Activated CD8-positive, alpha-beta T cell treated with anti-CD3 and anti-CD28 coated beads, Interleukin-2, amount 10 ng/mL, durations not matched to agents 7 days and 5 days (primary cell): ENCODE data around the gene LMO7. TPM values are rescaled to one million over a fixed set of nuclear protein-coding genes. Genes with fewer than 3 reads are reported as not detected.

Experiments
- ATAC-seq: fragments of 150-1000 bp; cut with Tn5 transposase; one replicate; pipeline ENCODE4 v1.10.0; 2021; ENCODE audit warnings: moderate library complexity
- CTCF ChIA-PET: fragments of 350-600 bp; sonication (Branson Sonifier 250); formaldehyde crosslinking; loops from one replicate; lab custom pipeline; 2021; ENCODE audit warnings: antibody characterized with exemption; lab: Charles Lee
- POLR2A ChIA-PET: fragments of 350-600 bp; sonication (Branson Sonifier 250); formaldehyde crosslinking; loops from one replicate; lab custom pipeline; 2021; ENCODE audit warnings: antibody characterized with exemption; lab: Charles Lee
- DNase-seq: peaks from one replicate; pipeline ENCODE4 v3.0.0-alpha.2; 2020
- H3K27ac Mint-ChIP-seq: one replicate; pipeline ENCODE4 v1.8.0; 2021; ENCODE audit warnings: mild to moderate bottlenecking, mixed read lengths
- H3K27me3 Mint-ChIP-seq: one replicate; pipeline ENCODE4 v1.8.0; 2021; ENCODE audit warnings: low read depth, mixed read lengths
- H3K36me3 Mint-ChIP-seq: one replicate; pipeline ENCODE4 v1.8.0; 2021; ENCODE audit warnings: low read depth, mixed read lengths
- H3K4me1 Mint-ChIP-seq: one replicate; pipeline ENCODE4 v1.8.0; 2021; ENCODE audit warnings: low read depth, mixed read lengths
- H3K4me3 Mint-ChIP-seq: one replicate; pipeline ENCODE4 v1.8.0; 2021; ENCODE audit warnings: mild to moderate bottlenecking, mixed read lengths
- H3K9me3 Mint-ChIP-seq: one replicate; pipeline ENCODE4 v1.8.0; 2022; ENCODE audit warnings: mixed read lengths; ENCODE audit not compliant: insufficient read depth
- total RNA-seq, 2 experiments: library from RNA; stranded (reverse); gene quantifications; one replicate each; pipeline ENCODE4 v1.2.3, GENCODE V29; 2021

LMO7 gene
- total RNA-seq, 2 experiments from 2014 or later, result 12.5 to 13.8 TPM

GRCh38 chr13:75748874-75749273 lies 112.7 kb downstream of the LMO7 start:
- ATAC-seq (no peak), DNase-seq (no peak)
- no peak overlapping the region for H3K4me3 Mint-ChIP-seq
- ChIA-PET CTCF (interaction anchor here (1.1 to 2.2 kb wide), 2 partner anchors 9 to 11 kb away, joined by 4 read pairs; no protein-coding TSS in a partner anchor), POLR2A (no interaction called here)
- H3K9me3 Mint-ChIP-seq, result peaks cover 7% of the 10 kb centered on the region
- no peaks in the 10 kb centered on the region for H3K27me3 Mint-ChIP-seq
- peaks cover 6% of the 10 kb centered on the region for H3K36me3 Mint-ChIP-seq
- H3K27ac Mint-ChIP-seq, result no peak overlapping the region
- H3K4me1 Mint-ChIP-seq, result no peaks in the 10 kb centered on the region

DNA sequence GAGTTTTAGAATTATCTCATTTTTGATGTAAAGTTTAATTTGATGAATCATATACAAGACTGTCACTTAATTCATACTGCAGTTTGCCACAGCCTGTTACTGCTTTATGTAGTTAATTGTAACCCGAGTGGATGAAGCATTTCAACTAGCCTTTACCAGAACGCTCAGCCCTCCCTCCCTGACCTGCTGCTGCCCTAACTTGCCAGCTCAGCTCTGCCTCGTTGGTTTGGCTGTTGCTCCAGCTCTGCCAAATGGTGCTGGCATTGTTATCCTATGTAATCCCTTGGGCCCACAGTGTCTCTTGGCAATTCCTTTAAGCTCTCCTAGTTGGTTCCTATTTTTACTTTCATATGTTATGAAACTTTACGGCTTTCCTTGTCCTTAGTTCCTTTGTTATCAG lies 113.3 kb downstream of the LMO7 start:
- ChIA-PET POLR2A (no interaction called here), CTCF (no interaction called here)
- H3K4me1 Mint-ChIP-seq, result no peaks in the 10 kb centered on the region
- peaks cover 10% of the 10 kb centered on the region for H3K36me3 Mint-ChIP-seq
- peaks cover 11% of the 10 kb centered on the region for H3K9me3 Mint-ChIP-seq
- no peak overlapping the region for H3K4me3 Mint-ChIP-seq
- no peak overlapping the region for H3K27ac Mint-ChIP-seq
- no peak for ATAC-seq
- no peak for DNase-seq
- H3K27me3 Mint-ChIP-seq, result no peaks in the 10 kb centered on the region

DNA sequence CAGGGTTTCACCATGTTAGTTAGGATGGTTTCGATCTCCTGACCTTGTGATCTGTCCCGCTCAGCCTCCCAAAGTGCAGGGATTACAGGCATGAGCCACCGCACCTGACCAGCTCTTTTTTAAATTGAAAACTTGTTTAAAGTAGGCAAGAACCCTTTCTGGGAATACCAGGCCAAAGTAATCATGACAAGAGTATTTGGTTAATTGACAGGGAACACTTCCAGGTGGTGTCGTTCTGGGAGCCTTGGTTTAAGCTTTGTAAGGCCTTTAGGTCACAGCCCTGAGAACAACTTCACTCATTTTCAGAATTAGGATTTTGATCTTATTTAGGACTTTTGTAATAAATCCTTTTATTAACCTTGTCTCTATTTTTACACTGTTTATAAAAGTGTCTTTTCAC lies 115.2 kb downstream of the LMO7 start:
- no peak for ATAC-seq
- Mint-ChIP-seq H3K9me3 (peaks cover 11% of the 10 kb centered on the region), H3K27ac (no peak overlapping the region), H3K4me1 (peaks cover 8% of the 10 kb centered on the region), H3K27me3 (no peaks in the 10 kb centered on the region), H3K4me3 (no peak overlapping the region), H3K36me3 (peaks cover 18% of the 10 kb centered on the region)
- ChIA-PET POLR2A (no interaction called here), CTCF (interaction anchor here (0.8 to 1.0 kb wide), 2 partner anchors 10 to 118 kb away, joined by 3 to 4 read pairs; no protein-coding TSS in a partner anchor)
- DNase-seq, result no peak

DNA sequence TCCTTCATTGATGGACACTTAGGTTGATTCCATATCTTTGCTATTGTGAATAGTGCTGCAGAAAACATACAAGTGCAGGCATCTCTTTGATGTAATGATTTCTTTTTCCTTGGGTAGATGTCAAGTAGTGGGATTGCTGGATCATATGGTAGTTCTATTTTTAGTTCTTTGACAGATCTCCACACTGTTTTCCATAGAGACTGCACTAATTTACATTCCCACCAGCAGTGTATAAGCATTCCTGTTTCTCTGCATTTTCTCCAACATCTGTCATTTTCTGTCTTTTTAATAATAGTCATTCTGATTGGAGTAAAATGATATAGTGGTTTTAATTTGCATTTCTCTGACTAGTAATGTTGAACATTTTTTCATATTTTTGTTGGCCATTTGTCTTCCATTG lies 116.7 kb downstream of the LMO7 start:
- ChIA-PET CTCF (no interaction called here), POLR2A (no interaction called here)
- no peaks in the 10 kb centered on the region for H3K27me3 Mint-ChIP-seq
- H3K27ac Mint-ChIP-seq, result no peak overlapping the region
- peaks cover 22% of the 10 kb centered on the region for H3K36me3 Mint-ChIP-seq
- ATAC-seq (no peak), DNase-seq (no peak)
- H3K4me1 Mint-ChIP-seq, result peaks cover 22% of the 10 kb centered on the region
- H3K4me3 Mint-ChIP-seq, result no peak overlapping the region
- peaks cover 11% of the 10 kb centered on the region for H3K9me3 Mint-ChIP-seq

DNA sequence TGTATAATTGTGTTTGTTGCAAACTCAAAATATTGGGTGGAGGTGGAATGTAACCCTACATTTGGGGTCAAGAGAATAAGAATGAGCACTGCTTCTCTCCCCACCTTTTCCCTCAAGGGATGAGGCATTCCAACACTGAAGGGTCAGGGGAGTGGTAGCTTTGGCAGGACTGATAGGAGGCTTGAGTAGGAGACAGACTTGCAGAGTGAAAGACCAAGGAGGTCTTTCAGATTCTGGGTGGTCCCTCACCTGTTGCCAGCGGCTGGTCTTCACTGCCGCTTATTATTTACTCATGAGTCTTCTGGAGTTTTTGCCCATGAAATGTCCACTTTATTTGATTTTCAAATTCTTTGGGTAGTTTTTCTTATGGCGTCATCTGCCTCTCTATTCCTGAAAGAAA lies 118.8 kb downstream of the LMO7 start:
- DNase-seq (no peak), ATAC-seq (no peak)
- no peaks in the 10 kb centered on the region for H3K27me3 Mint-ChIP-seq
- H3K4me1 Mint-ChIP-seq, result peaks cover 34% of the 10 kb centered on the region
- H3K27ac Mint-ChIP-seq, result no peak overlapping the region
- no peak overlapping the region for H3K4me3 Mint-ChIP-seq
- ChIA-PET POLR2A (no interaction called here), CTCF (no interaction called here)
- peaks cover 11% of the 10 kb centered on the region for H3K9me3 Mint-ChIP-seq
- H3K36me3 Mint-ChIP-seq, result peaks cover 22% of the 10 kb centered on the region

- H3K4me3 Mint-ChIP-seq, result no peak overlapping the region
- peaks cover 22% of the 10 kb centered on the region for H3K36me3 Mint-ChIP-seq
- POLR2A ChIA-PET, result no interaction called here
- DNase-seq, result no peak
- ATAC-seq, result no peak
- H3K4me1 Mint-ChIP-seq, result peaks cover 48% of the 10 kb centered on the region
- H3K9me3 Mint-ChIP-seq, result peaks cover 11% of the 10 kb centered on the region
- no peak overlapping the region for H3K27ac Mint-ChIP-seq
- CTCF ChIA-PET, result interaction anchor here (1.1 to 1.3 kb wide), 2 partner anchors 10 to 41 kb away, joined by 3 to 4 read pairs; no protein-coding TSS in a partner anchor
- no peaks in the 10 kb centered on the region for H3K27me3 Mint-ChIP-seq
These were observed 121.2 kb downstream of the LMO7 start for GRCh38 chr13:75757336-75757735.

DNA sequence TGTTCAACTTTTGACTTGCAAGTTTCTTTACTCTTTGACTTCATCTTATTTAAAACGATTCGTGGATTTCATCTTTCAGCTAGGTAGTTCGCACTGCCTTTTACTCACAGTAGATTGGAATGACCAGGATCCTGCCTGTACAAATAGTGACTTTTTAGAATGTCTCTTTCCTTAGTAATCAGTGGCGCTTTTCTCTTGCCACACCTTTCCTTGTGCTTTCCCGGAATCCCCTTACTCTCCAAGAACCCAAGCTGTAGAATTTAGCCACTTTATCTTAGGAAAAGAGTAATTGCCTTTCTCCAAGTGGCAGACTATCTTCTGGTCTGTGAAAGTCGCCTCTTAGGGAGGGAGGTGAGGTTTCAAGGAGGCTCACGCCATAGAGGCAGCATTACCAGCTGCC lies 123.4 kb downstream of the LMO7 start:
- no peak overlapping the region for H3K27ac Mint-ChIP-seq
- H3K4me3 Mint-ChIP-seq, result no peak overlapping the region
- H3K4me1 Mint-ChIP-seq, result peaks cover 60% of the 10 kb centered on the region
- DNase-seq (no peak), ATAC-seq (no peak)
- POLR2A ChIA-PET, result no interaction called here
- CTCF ChIA-PET, result interaction anchor here (1.1 to 5.7 kb wide), 10 partner anchors 9 to 1144 kb away, joined by 3 to 50 read pairs (median 4); no protein-coding TSS in a partner anchor
- no peaks in the 10 kb centered on the region for H3K27me3 Mint-ChIP-seq
- no peaks in the 10 kb centered on the region for H3K9me3 Mint-ChIP-seq
- peaks cover 17% of the 10 kb centered on the region for H3K36me3 Mint-ChIP-seq

DNA sequence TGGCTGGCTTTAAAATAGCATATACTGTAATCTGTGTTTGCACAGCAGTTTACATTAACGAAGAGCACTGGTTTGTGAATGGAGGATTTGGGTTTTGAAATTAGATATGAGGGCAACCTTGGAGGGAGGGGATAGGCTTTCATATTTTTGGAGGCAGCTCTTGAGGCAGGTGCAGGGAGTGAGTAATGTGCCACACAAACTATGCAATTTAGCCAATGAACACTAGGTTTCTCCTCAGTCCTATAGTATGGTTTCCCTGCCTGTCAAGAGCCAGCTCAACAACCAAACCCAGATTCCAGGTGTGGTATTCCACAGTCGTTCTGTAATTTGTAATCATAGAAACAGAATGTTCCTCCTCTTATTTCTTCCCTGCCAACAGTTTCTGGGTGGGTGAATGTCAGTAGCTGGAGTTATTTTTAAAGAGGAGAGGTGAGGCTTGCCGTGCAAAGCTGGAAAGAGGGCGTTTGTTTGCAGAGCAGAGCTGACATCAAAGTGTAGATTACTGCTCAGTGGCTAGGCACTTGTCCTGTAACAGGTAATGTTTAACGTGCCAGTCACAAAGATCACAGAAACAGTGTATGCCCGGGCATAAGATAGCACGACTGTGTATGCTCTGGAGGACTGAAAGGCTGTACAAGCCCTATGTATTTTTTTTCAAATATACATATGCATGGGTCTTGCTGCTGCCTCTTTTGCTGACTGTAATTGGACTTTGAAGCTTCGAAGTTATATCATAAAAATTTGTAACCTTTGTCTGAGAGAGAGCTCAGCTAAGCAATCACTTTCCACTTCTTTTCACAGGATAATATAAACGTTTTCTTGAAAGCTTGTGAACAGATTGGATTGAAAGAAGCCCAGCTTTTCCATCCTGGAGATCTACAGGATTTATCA lies 124.2 kb downstream of the LMO7 start:
- no peaks in the 10 kb centered on the region for H3K27me3 Mint-ChIP-seq
- ATAC-seq (peak; percentile 67), DNase-seq (peak; percentile 34)
- peak overlapping the region; percentile 77 for H3K27ac Mint-ChIP-seq
- POLR2A ChIA-PET, result interaction anchor here (0.9 to 1.5 kb wide), 2 partner anchors 22 to 43 kb away, joined by 4 read pairs; no protein-coding TSS in a partner anchor
- CTCF ChIA-PET, result interaction anchor here (0.5 to 5.7 kb wide), 22 partner anchors 8 to 1565 kb away, joined by 3 to 50 read pairs (median 4); partner anchors contain the start of gene TBC1D4
- peak overlapping the region; percentile 56 for H3K4me3 Mint-ChIP-seq
- peaks cover 16% of the 10 kb centered on the region for H3K36me3 Mint-ChIP-seq
- no peaks in the 10 kb centered on the region for H3K9me3 Mint-ChIP-seq
- H3K4me1 Mint-ChIP-seq, result peaks cover 61% of the 10 kb centered on the region

- Mint-ChIP-seq H3K4me1 (peaks cover 63% of the 10 kb centered on the region), H3K4me3 (peak overlapping the region; percentile 73), H3K9me3 (peaks cover 2% of the 10 kb centered on the region), H3K36me3 (peaks cover 20% of the 10 kb centered on the region), H3K27ac (peak overlapping the region; percentile 88), H3K27me3 (no peaks in the 10 kb centered on the region)
- CTCF ChIA-PET, result interaction anchor here (0.7 to 5.7 kb wide), 18 partner anchors 10 to 1564 kb away, joined by 3 to 50 read pairs (median 4); partner anchors contain the start of gene TBC1D4
- ATAC-seq (no peak), DNase-seq (no peak)
- POLR2A ChIA-PET, result interaction anchor here (0.6 to 1.6 kb wide), 5 partner anchors 22 to 1231 kb away, joined by 3 to 7 read pairs (median 3); partner anchors contain the start of gene CLN5
These were observed 125.2 kb downstream of the LMO7 start for GRCh38 chr13:75761369-75761768.

GRCh38 chr13:75762076-75762937 lies 126.2 kb downstream of the LMO7 start:
- H3K27ac Mint-ChIP-seq, result peak overlapping the region; percentile 88

DNA sequence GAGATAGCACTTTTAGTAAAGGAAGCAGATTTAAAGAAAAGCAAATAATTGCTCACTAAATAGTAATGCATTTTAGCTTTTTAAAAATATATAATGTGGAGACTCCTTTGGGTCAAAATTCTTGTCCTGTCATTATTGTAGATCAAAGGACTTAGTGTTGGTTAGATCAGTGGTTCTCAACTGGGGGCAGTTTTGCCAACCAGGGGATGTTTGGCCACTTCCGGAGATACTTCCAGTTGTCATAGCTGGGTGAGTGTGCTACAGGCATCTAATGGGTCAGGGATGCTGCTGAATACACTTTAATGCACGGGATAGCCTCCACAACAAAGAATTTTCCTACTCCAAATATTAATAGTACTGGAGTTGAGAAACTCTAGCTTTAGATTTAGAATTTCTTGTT lies 126.8 kb downstream of the LMO7 start:
- peaks cover 20% of the 10 kb centered on the region for H3K36me3 Mint-ChIP-seq
- peaks cover 3% of the 10 kb centered on the region for H3K9me3 Mint-ChIP-seq
- CTCF ChIA-PET, result interaction anchor here (5.7 kb wide), 1 partner anchor 68 kb away, joined by 50 read pairs; no protein-coding TSS in a partner anchor
- H3K27me3 Mint-ChIP-seq, result no peaks in the 10 kb centered on the region
- DNase-seq, result no peak
- no peak for ATAC-seq
- H3K27ac Mint-ChIP-seq, result peak overlapping the region; percentile 88
- peaks cover 57% of the 10 kb centered on the region for H3K4me1 Mint-ChIP-seq
- peak overlapping the region; percentile 70 for H3K4me3 Mint-ChIP-seq
- POLR2A ChIA-PET, result no interaction called here

More at GRCh38 chr13:75762076-75762937, 126.2 kb downstream of the LMO7 start:
- ChIA-PET POLR2A (interaction anchor here (0.6 to 1.6 kb wide), 4 partner anchors 41 to 1971 kb away, joined by 3 to 7 read pairs (median 4); partner anchors contain the start of gene CLN5), CTCF (interaction anchor here (0.7 to 5.7 kb wide), 9 partner anchors 11 to 1563 kb away, joined by 3 to 50 read pairs (median 3); no protein-coding TSS in a partner anchor)
- ATAC-seq (peak; percentile 81), DNase-seq (peak; percentile 60)
- Mint-ChIP-seq H3K27me3 (no peaks in the 10 kb centered on the region), H3K4me1 (peaks cover 60% of the 10 kb centered on the region), H3K4me3 (peak overlapping the region; percentile 70), H3K36me3 (peaks cover 20% of the 10 kb centered on the region), H3K9me3 (peaks cover 3% of the 10 kb centered on the region)
